ENCODE data around the gene IFI16. TPM values are rescaled to one million over a fixed set of nuclear protein-coding genes. Genes with fewer than 3 reads are reported as not detected.

IFI16 gene
- 100 to 1,000 TPM; 295 to 300 TPM for total RNA-seq

GRCh38 chr1:159009704-159010361, at the start of gene IFI16:
Gene IFI16 (plus strand): TSS chr1:159009907. CDS start chr1:159014681, 4,774 bp downstream.
- H3K4me3 Mint-ChIP-seq = peak within 1 kb of the TSS; percentile 90
- peak within 1 kb of the TSS; percentile 96 for H3K27ac Mint-ChIP-seq
- no peaks in the 10 kb centered on the region for H3K9me3 Mint-ChIP-seq
- DNase-seq (no peak), ATAC-seq (ENCODE audit: low read depth) (peak; percentile 66)
- peaks cover 42% of the 10 kb centered on the region for H3K36me3 Mint-ChIP-seq
- POLR2A ChIA-PET = interaction anchor here (0.6 to 2.9 kb wide), 8 partner anchors 9 to 915 kb away, joined by 3 to 20 read pairs (median 4); partner anchors contain the start of genes AIM2 and TAGLN2
- H3K27me3 Mint-ChIP-seq = no peaks in the 10 kb centered on the region
- H3K4me1 Mint-ChIP-seq = peaks cover 39% of the 10 kb centered on the region

GRCh38 chr1:158961178-158961577, 48.5 kb upstream of the IFI16 start:
- peaks cover 3% of the 10 kb centered on the region for H3K9me3 Mint-ChIP-seq
- POLR2A ChIA-PET = no interaction called here
- H3K27me3 Mint-ChIP-seq = peaks cover 16% of the 10 kb centered on the region
- ATAC-seq (ENCODE audit: low read depth) = no peak
- H3K36me3 Mint-ChIP-seq = peaks cover 4% of the 10 kb centered on the region
- no peaks in the 10 kb centered on the region for H3K4me1 Mint-ChIP-seq
- DNase-seq = no peak
- H3K4me3 Mint-ChIP-seq = no peak overlapping the region
- no peak overlapping the region for H3K27ac Mint-ChIP-seq

- Mint-ChIP-seq H3K27me3 (peaks cover 16% of the 10 kb centered on the region), H3K4me3 (no peak overlapping the region), H3K27ac (no peak overlapping the region), H3K36me3 (peaks cover 4% of the 10 kb centered on the region), H3K4me1 (no peaks in the 10 kb centered on the region), H3K9me3 (peaks cover 7% of the 10 kb centered on the region)
- no peak for DNase-seq
- no peak for ATAC-seq (ENCODE audit: low read depth)
- POLR2A ChIA-PET = no interaction called here
These were observed 46.7 kb upstream of the IFI16 start for GRCh38 chr1:158962983-158963382.

GRCh38 chr1:158969166-158969565, 40.5 kb upstream of the IFI16 start:
- Mint-ChIP-seq H3K27me3 (peaks cover 15% of the 10 kb centered on the region), H3K9me3 (peaks cover 7% of the 10 kb centered on the region), H3K4me1 (no peaks in the 10 kb centered on the region), H3K27ac (no peak overlapping the region), H3K4me3 (no peak overlapping the region), H3K36me3 (peaks cover 4% of the 10 kb centered on the region)
- POLR2A ChIA-PET = no interaction called here
- ATAC-seq (ENCODE audit: low read depth) = no peak
- no peak for DNase-seq

- no peaks in the 10 kb centered on the region for H3K4me1 Mint-ChIP-seq
- no peak overlapping the region for H3K27ac Mint-ChIP-seq
- DNase-seq (no peak), ATAC-seq (ENCODE audit: low read depth) (no peak)
- peaks cover 11% of the 10 kb centered on the region for H3K27me3 Mint-ChIP-seq
- H3K9me3 Mint-ChIP-seq = peaks cover 7% of the 10 kb centered on the region
- POLR2A ChIA-PET = no interaction called here
- no peak overlapping the region for H3K4me3 Mint-ChIP-seq
- peaks cover 4% of the 10 kb centered on the region for H3K36me3 Mint-ChIP-seq
These were observed 39.9 kb upstream of the IFI16 start for GRCh38 chr1:158969855-158970254.

- H3K4me1 Mint-ChIP-seq = no peaks in the 10 kb centered on the region
- no peaks in the 10 kb centered on the region for H3K36me3 Mint-ChIP-seq
- H3K27me3 Mint-ChIP-seq = no peaks in the 10 kb centered on the region
- no peak for ATAC-seq (ENCODE audit: low read depth)
- H3K9me3 Mint-ChIP-seq = peaks cover 3% of the 10 kb centered on the region
- POLR2A ChIA-PET = no interaction called here
- H3K27ac Mint-ChIP-seq = no peak overlapping the region
- DNase-seq = no peak
- H3K4me3 Mint-ChIP-seq = no peak overlapping the region
These were observed 36.9 kb upstream of the IFI16 start for GRCh38 chr1:158972841-158973240.

- Mint-ChIP-seq H3K4me3 (no peak overlapping the region), H3K9me3 (peaks cover 3% of the 10 kb centered on the region), H3K36me3 (no peaks in the 10 kb centered on the region), H3K27me3 (peaks cover 5% of the 10 kb centered on the region), H3K4me1 (no peaks in the 10 kb centered on the region), H3K27ac (no peak overlapping the region)
- no peak for ATAC-seq (ENCODE audit: low read depth)
- no peak for DNase-seq
- POLR2A ChIA-PET = no interaction called here
These were observed 33.5 kb upstream of the IFI16 start for GRCh38 chr1:158976219-158976618.

- H3K9me3 Mint-ChIP-seq = peaks cover 10% of the 10 kb centered on the region
- no peak overlapping the region for H3K27ac Mint-ChIP-seq
- peaks cover 5% of the 10 kb centered on the region for H3K36me3 Mint-ChIP-seq
- no peak overlapping the region for H3K4me3 Mint-ChIP-seq
- H3K27me3 Mint-ChIP-seq = peaks cover 10% of the 10 kb centered on the region
- DNase-seq (no peak), ATAC-seq (ENCODE audit: low read depth) (no peak)
- POLR2A ChIA-PET = no interaction called here
- no peaks in the 10 kb centered on the region for H3K4me1 Mint-ChIP-seq
These were observed 31.0 kb upstream of the IFI16 start for GRCh38 chr1:158978730-158979129.

- POLR2A ChIA-PET = no interaction called here
- no peak overlapping the region for H3K4me3 Mint-ChIP-seq
- H3K27me3 Mint-ChIP-seq = peaks cover 13% of the 10 kb centered on the region
These were observed 30.5 kb upstream of the IFI16 start for GRCh38 chr1:158979229-158979628.

GRCh38 chr1:158983235-158983634, 26.5 kb upstream of the IFI16 start:
- DNase-seq (no peak), ATAC-seq (ENCODE audit: low read depth) (no peak)
- Mint-ChIP-seq H3K4me3 (no peak overlapping the region), H3K27me3 (peaks cover 15% of the 10 kb centered on the region), H3K9me3 (peaks cover 14% of the 10 kb centered on the region), H3K36me3 (peaks cover 10% of the 10 kb centered on the region), H3K27ac (no peak overlapping the region), H3K4me1 (no peaks in the 10 kb centered on the region)
- POLR2A ChIA-PET = no interaction called here

More at GRCh38 chr1:158979229-158979628, 30.5 kb upstream of the IFI16 start:
- H3K9me3 Mint-ChIP-seq = peaks cover 10% of the 10 kb centered on the region
- H3K27ac Mint-ChIP-seq = no peak overlapping the region
- DNase-seq (no peak), ATAC-seq (ENCODE audit: low read depth) (no peak)
- no peaks in the 10 kb centered on the region for H3K4me1 Mint-ChIP-seq
- H3K36me3 Mint-ChIP-seq = peaks cover 5% of the 10 kb centered on the region

GRCh38 chr1:158984386-158984785, 25.3 kb upstream of the IFI16 start:
- ATAC-seq (ENCODE audit: low read depth) = no peak
- no peak for DNase-seq
- POLR2A ChIA-PET = no interaction called here
- Mint-ChIP-seq H3K27me3 (peaks cover 11% of the 10 kb centered on the region), H3K36me3 (peaks cover 10% of the 10 kb centered on the region), H3K27ac (no peak overlapping the region), H3K4me3 (no peak overlapping the region), H3K9me3 (peaks cover 14% of the 10 kb centered on the region), H3K4me1 (no peaks in the 10 kb centered on the region)

- Mint-ChIP-seq H3K27ac (no peak overlapping the region), H3K36me3 (peaks cover 11% of the 10 kb centered on the region)
- DNase-seq = no peak
These were observed 20.3 kb upstream of the IFI16 start for GRCh38 chr1:158989424-158989823.

GRCh38 chr1:158992787-158993312, 16.9 kb upstream of the IFI16 start:
- H3K4me3 Mint-ChIP-seq = no peak overlapping the region
- no peak overlapping the region for H3K27ac Mint-ChIP-seq
- peaks cover 7% of the 10 kb centered on the region for H3K9me3 Mint-ChIP-seq
- H3K27me3 Mint-ChIP-seq = no peaks in the 10 kb centered on the region
- DNase-seq = no peak
- POLR2A ChIA-PET = no interaction called here
- ATAC-seq (ENCODE audit: low read depth) = no peak
- H3K4me1 Mint-ChIP-seq = peaks cover 8% of the 10 kb centered on the region
- H3K36me3 Mint-ChIP-seq = peaks cover 8% of the 10 kb centered on the region

More at GRCh38 chr1:158989424-158989823, 20.3 kb upstream of the IFI16 start:
- peaks cover 9% of the 10 kb centered on the region for H3K9me3 Mint-ChIP-seq
- H3K4me3 Mint-ChIP-seq = no peak overlapping the region
- H3K27me3 Mint-ChIP-seq = peaks cover under 1% of the 10 kb centered on the region
- POLR2A ChIA-PET = no interaction called here
- peaks cover 2% of the 10 kb centered on the region for H3K4me1 Mint-ChIP-seq
- no peak for ATAC-seq (ENCODE audit: low read depth)

GRCh38 chr1:158996998-158997397, 12.7 kb upstream of the IFI16 start:
- H3K4me3 Mint-ChIP-seq = no peak overlapping the region
- peaks cover 3% of the 10 kb centered on the region for H3K36me3 Mint-ChIP-seq
- peaks cover 2% of the 10 kb centered on the region for H3K9me3 Mint-ChIP-seq
- ATAC-seq (ENCODE audit: low read depth) (no peak), DNase-seq (no peak)
- peaks cover 15% of the 10 kb centered on the region for H3K4me1 Mint-ChIP-seq
- no peaks in the 10 kb centered on the region for H3K27me3 Mint-ChIP-seq
- POLR2A ChIA-PET = no interaction called here
- H3K27ac Mint-ChIP-seq = no peak overlapping the region

Data from activated naive CD8-positive, alpha-beta T cell treated with anti-CD3 and anti-CD28 coated beads, Interleukin-2, amount 10 ng/mL, durations not matched to agents 7 days and 5 days (primary cell).